Hematopoietic multipotent progenitor cell treated with erythropoietin and hydrocortisone succinate and interleukin-3 and kit ligand, for 4 days (in vitro differentiated cells): ENCODE data around the gene GAN.

Experiments used
- DNase-seq: peaks from one replicate; pipeline ENCODE4 v3.0.0-alpha.2; 2015

Gene GAN

DNA sequence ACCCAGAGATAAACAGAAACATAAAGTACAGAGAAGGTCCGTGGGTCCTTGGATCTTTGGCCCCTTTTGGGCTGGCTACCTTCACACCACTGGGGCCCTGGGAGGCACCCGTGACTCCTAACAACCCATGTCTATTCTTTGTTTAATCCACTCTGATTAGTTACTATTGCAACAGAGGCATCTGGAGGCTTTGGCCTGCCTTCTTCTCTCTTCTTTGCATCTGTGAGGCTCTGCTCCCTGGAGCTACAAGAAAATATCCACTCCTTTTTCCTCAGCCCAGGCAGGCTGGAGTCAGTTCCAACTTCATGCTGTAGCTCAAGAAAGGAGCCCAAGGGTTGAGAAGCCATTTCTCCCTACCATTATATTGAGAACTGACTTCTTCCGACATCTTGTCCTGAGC, 120.3 kb downstream of the GAN start:
- DNase-seq = no peak

DNA sequence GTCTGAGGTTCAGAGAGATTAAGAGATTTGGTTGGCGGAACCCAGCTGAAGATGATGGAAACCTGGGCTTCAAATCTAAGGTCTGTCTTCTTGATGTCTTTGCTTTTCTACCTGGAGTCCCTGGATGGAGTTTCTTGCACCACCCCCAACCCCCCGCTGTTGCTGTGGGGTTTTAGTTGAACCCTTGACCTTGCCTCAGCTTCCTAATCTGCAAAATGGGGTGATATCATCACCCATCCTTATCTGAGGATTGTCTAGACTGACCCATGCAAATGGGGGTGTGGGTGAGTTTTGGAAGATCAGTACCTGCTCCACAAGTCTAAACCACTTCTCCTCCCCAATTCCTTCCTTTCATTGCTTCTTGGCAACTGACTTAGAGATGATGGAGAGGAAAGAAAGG, 120.8 kb downstream of the GAN start:
- no peak for DNase-seq

DNA sequence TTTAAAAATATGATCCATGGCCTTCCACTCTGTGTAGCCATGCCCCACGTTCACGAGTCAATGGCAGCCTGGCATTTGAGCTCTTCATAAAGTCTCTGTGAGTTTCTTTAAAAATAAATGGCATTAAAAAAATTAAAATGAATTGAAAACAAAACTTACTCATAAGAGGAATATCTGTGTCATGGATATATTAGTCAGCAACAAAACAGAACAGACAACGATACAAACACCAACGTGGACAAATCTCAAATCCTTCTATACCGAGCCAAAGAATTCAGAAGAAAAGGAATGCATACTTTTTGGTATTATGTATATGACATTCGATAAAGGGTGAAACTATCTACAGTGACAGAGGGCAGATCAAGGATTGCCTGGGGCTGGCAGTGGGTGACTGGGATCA, 121.6 kb downstream of the GAN start:
- DNase-seq = no peak

DNA sequence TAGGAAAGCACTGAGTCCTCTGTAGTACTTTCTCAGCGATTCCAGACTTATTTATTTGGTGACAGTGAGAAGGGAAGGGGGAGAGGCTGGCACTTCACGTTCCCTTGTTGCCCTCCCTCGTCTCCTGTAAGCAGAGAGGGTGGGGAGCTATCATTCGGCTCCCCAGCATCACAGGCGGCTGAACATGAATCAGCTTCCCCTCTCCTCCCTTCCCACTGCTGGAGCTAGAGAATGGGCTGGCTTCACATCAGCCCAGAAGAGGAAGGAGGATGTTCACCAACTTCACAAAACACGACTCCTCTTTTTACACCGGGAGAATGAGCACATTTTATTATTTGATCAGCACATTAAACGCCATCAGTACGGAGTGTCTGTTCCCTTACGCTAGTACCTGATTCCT, 123.1 kb downstream of the GAN start:
- DNase-seq = peak; percentile 39
